ENCODE measurements around the gene LY6G5B.
"Not testable (repeated sequence)": the region's sequence is repeated elsewhere in the genome, so short reads cannot be mapped to it uniquely, and the experiment has no call there.

LY6G5B gene

DNA sequence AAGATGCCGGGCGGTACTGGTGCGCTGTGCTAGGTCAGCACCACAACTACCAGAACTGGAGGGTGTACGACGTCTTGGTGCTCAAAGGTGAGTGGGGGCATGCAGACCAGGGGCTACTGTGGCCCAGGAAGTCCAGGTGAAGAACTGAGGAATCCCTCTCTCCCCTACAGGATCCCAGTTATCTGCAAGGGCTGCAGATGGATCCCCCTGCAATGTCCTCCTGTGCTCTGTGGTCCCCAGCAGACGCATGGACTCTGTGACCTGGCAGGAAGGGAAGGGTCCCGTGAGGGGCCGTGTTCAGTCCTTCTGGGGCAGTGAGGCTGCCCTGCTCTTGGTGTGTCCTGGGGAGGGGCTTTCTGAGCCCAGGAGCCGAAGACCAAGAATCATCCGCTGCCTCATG lies 37.9 kb downstream of the LY6G5B start:
- H3K36me3 ChIP-seq (ENCODE audit: insufficient read depth, low read length): no peaks in the 10 kb centered on the region
- no peak overlapping the region for H3K4me2 ChIP-seq (ENCODE audit: low read length)
- H3K9ac ChIP-seq (ENCODE audit: low read length): no peak overlapping the region
- TF ChIP-seq, protein P1, sequence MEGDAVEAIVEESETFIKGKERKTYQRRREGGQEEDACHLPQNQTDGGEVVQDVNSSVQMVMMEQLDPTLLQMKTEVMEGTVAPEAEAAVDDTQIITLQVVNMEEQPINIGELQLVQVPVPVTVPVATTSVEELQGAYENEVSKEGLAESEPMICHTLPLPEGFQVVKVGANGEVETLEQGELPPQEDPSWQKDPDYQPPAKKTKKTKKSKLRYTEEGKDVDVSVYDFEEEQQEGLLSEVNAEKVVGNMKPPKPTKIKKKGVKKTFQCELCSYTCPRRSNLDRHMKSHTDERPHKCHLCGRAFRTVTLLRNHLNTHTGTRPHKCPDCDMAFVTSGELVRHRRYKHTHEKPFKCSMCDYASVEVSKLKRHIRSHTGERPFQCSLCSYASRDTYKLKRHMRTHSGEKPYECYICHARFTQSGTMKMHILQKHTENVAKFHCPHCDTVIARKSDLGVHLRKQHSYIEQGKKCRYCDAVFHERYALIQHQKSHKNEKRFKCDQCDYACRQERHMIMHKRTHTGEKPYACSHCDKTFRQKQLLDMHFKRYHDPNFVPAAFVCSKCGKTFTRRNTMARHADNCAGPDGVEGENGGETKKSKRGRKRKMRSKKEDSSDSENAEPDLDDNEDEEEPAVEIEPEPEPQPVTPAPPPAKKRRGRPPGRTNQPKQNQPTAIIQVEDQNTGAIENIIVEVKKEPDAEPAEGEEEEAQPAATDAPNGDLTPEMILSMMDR (IDR thresholded peaks at IDR 0.05; ENCODE audit: low read length): no peak
- TF ChIP-seq EZH2 (IDR thresholded peaks at IDR 0.05; ENCODE audit: borderline replicate concordance, low read length): no peak
- H3K4me1 ChIP-seq (ENCODE audit: insufficient read depth, low read length, severe bottlenecking): peaks cover 6% of the 10 kb centered on the region
- no peak overlapping the region for H3K4me3 ChIP-seq (ENCODE audit: low read depth, low read length, poor library complexity, severe bottlenecking)
- H3K9me2 ChIP-seq (ENCODE audit: low read depth, low read length): no peaks in the 10 kb centered on the region
- H3K27me3 ChIP-seq (ENCODE audit: insufficient read depth, low read length): 0 out of 2 replicates have a peak, but pooled peaks cover 9% of the 10 kb centered on the region
- H3K9me3 ChIP-seq (ENCODE audit: low read length): no peaks in the 10 kb centered on the region
- no peaks in the 10 kb centered on the region for H3K79me2 ChIP-seq (ENCODE audit: insufficient read depth, low read length)
- H4K20me1 ChIP-seq (ENCODE audit: insufficient read depth, low read length): no peaks in the 10 kb centered on the region
- H3K27ac ChIP-seq (ENCODE audit: low read depth, low read length, poor library complexity, severe bottlenecking): no peak overlapping the region
- no peaks in the 10 kb centered on the region for H3F3A ChIP-seq (ENCODE audit: insufficient read depth, low read length)
- H2AFZ ChIP-seq (ENCODE audit: low read length): no peak overlapping the region

DNA sequence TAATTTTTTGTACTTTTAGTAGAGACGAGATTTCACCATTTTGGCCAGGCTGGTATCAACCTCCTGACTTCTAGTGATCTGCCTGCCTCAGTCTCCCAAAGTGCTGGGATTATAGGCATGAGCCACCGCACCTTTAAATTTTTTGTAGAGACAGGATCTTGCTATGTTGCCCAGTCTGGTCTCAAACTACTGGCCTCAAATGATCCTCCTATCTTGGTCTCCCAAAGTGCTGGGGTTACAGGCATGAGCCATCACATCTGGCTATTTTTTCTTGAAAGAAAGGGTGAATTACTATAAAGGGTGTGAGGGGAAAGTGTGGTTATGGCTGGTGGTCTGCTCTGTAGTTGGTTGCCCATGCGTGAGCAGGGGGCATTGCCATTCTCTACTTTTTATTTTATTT lies 38.4 kb downstream of the LY6G5B start:
- H3K27ac ChIP-seq (ENCODE audit: low read depth, low read length, poor library complexity, severe bottlenecking): no peak overlapping the region
- H2AFZ ChIP-seq (ENCODE audit: low read length): no peak overlapping the region
- H3K9me3 ChIP-seq (ENCODE audit: low read length): no peaks in the 10 kb centered on the region
- H3K4me3 ChIP-seq (ENCODE audit: low read depth, low read length, poor library complexity, severe bottlenecking): no peak overlapping the region
- H3K27me3 ChIP-seq (ENCODE audit: insufficient read depth, low read length): 0 out of 2 replicates have a peak, but pooled peaks cover 10% of the 10 kb centered on the region
- peaks cover 6% of the 10 kb centered on the region for H3K4me1 ChIP-seq (ENCODE audit: insufficient read depth, low read length, severe bottlenecking)
- H3K9ac ChIP-seq (ENCODE audit: low read length): no peak overlapping the region
- no peaks in the 10 kb centered on the region for H3F3A ChIP-seq (ENCODE audit: insufficient read depth, low read length)
- no peaks in the 10 kb centered on the region for H3K36me3 ChIP-seq (ENCODE audit: insufficient read depth, low read length)
- no peaks in the 10 kb centered on the region for H3K79me2 ChIP-seq (ENCODE audit: insufficient read depth, low read length)
- H3K4me2 ChIP-seq (ENCODE audit: low read length): no peak overlapping the region
- no peaks in the 10 kb centered on the region for H3K9me2 ChIP-seq (ENCODE audit: low read depth, low read length)
- no peaks in the 10 kb centered on the region for H4K20me1 ChIP-seq (ENCODE audit: insufficient read depth, low read length)
- TF ChIP-seq EZH2 (IDR thresholded peaks at IDR 0.05; ENCODE audit: borderline replicate concordance, low read length): no peak
- TF ChIP-seq, protein P1 (IDR thresholded peaks at IDR 0.05; ENCODE audit: low read length): no peak

DNA sequence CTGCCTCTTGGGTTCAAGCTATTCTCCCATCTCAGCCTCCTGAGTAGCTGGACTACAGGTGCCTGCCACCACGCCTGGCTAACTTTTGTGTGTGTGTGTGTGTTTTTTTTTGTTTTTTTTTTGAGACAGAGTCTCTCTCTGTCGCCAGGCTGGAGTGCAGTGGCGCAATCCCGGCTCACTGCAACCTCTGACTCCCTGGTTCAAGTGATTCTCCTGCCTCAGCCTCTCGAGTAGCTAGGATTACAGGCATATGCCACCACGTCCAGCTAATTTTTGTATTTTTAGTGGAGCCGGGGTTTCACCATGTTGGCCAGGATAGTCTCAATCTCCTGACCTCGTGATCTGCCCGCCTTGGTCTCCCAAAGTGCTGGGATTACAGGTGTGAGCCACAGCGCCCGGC lies 39.4 kb downstream of the LY6G5B start:
- not testable (repeated sequence) for H3K79me2 ChIP-seq (ENCODE audit: insufficient read depth, low read length); H4K20me1 ChIP-seq (ENCODE audit: insufficient read depth, low read length); H3K27ac ChIP-seq (ENCODE audit: low read depth, low read length, poor library complexity, severe bottlenecking); H3K9ac ChIP-seq (ENCODE audit: low read length); H3K9me2 ChIP-seq (ENCODE audit: low read depth, low read length); H3K4me1 ChIP-seq (ENCODE audit: insufficient read depth, low read length, severe bottlenecking); H3K4me2 ChIP-seq (ENCODE audit: low read length); H3K27me3 ChIP-seq (ENCODE audit: insufficient read depth, low read length); H3K9me3 ChIP-seq (ENCODE audit: low read length); H3K36me3 ChIP-seq (ENCODE audit: insufficient read depth, low read length); H3K4me3 ChIP-seq (ENCODE audit: low read depth, low read length, poor library complexity, severe bottlenecking); H3F3A ChIP-seq (ENCODE audit: insufficient read depth, low read length); H2AFZ ChIP-seq (ENCODE audit: low read length)

DNA sequence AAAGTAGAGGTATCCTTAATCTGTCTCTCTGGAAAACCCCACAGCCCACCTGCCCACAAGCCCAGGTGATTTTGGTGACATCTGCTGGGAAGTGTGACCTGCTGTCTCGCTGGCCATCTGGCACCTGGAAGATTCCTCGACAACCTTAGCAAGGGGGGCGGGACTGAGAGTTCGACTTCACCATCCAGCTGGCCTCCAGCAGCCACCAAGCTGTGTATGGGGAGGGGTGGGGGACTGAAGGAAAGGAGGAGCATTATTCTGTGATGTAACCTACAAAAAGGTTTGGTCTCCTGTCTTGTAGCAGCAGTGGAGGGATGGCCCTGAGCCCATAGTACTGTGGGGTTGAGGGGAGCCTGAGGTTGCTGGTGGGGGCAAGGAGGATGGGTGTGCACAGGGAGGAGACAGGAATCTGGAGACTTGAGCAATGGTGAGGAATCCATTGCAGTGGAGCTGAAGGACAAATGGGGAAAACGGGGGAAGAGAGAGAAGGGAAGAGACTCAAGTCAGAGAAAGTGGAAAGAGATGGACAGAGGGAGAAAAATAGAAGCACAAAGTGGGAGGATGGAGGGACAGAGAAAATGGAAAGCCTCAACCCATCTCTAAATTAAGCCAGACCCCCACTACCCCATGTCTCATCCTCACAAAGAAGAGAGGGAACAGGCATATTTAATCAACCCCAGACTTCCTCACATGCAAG lies 40.9 kb downstream of the LY6G5B start:
- Histone ChIP-seq H3K36me3 (ENCODE audit: insufficient read depth, low read length) (no peaks in the 10 kb centered on the region), H3K9me2 (ENCODE audit: low read depth, low read length) (no peaks in the 10 kb centered on the region), H3K27me3 (ENCODE audit: insufficient read depth, low read length) (peaks cover 10% of the 10 kb centered on the region; the same call in 1 of the 2 replicates), H3K4me1 (ENCODE audit: insufficient read depth, low read length, severe bottlenecking) (no peaks in the 10 kb centered on the region), H3K27ac (ENCODE audit: low read depth, low read length, poor library complexity, severe bottlenecking) (no peak overlapping the region), H4K20me1 (ENCODE audit: insufficient read depth, low read length) (no peaks in the 10 kb centered on the region), H3K79me2 (ENCODE audit: insufficient read depth, low read length) (no peaks in the 10 kb centered on the region), H3K4me3 (ENCODE audit: low read depth, low read length, poor library complexity, severe bottlenecking) (no peak overlapping the region), H2AFZ (ENCODE audit: low read length) (no peak overlapping the region), H3K4me2 (ENCODE audit: low read length) (no peak overlapping the region), H3K9ac (ENCODE audit: low read length) (no peak overlapping the region), H3F3A (ENCODE audit: insufficient read depth, low read length) (no peaks in the 10 kb centered on the region), H3K9me3 (ENCODE audit: low read length) (no peaks in the 10 kb centered on the region)
- TF ChIP-seq EZH2 (IDR thresholded peaks at IDR 0.05; ENCODE audit: borderline replicate concordance, low read length): no peak
- TF ChIP-seq, protein P1 (IDR thresholded peaks at IDR 0.05; ENCODE audit: low read length): no peak

Data from OCI-LY1 (cell line).